KMS-11 (cell line): Measurements from ENCODE around the gene CRYBG1.
"Not testable (repeated sequence)": the region's sequence is repeated elsewhere in the genome, so short reads cannot be mapped to it uniquely, and the experiment has no call there.

Source experiments
- H2AFZ ChIP-seq: fragments of 200-600 bp; sonication (generic); 2 replicates; pipeline ENCODE4 v1.6.1; 2016; ENCODE audit warnings: antibody characterized with exemption, mixed run types, low read depth
- H3K27ac ChIP-seq: fragments of 200-600 bp; sonication (generic); 2 replicates; pipeline ENCODE4 v1.6.1; 2016; ENCODE audit warnings: mild to moderate bottlenecking, mixed run types
- H3K27me3 ChIP-seq: fragments of 200-600 bp; sonication (generic); 2 replicates; pipeline ENCODE4 v1.6.1; 2017; ENCODE audit warnings: mild to moderate bottlenecking, low read depth, mixed run types, moderate library complexity; ENCODE audit not compliant: insufficient read depth
- H3K36me3 ChIP-seq: fragments of 200-600 bp; sonication (generic); 2 replicates; pipeline ENCODE4 v1.6.1; 2017; ENCODE audit warnings: mild to moderate bottlenecking, mixed run types; ENCODE audit not compliant: insufficient read depth
- H3K4me1 ChIP-seq: fragments of 200-600 bp; sonication (generic); 2 replicates; pipeline ENCODE4 v1.6.1; 2016; ENCODE audit warnings: mild to moderate bottlenecking, low read depth, mixed run types; ENCODE audit not compliant: poor library complexity, severe bottlenecking
- H3K4me2 ChIP-seq: fragments of 200-600 bp; sonication (generic); 2 replicates; pipeline ENCODE4 v1.7.0; 2016; ENCODE audit warnings: mild to moderate bottlenecking, mixed run types
- H3K4me3 ChIP-seq: fragments of 200-600 bp; sonication (generic); IDR thresholded peaks from 2 replicates; pipeline ENCODE4 v1.6.1; 2017; ENCODE audit warnings: low read depth, low read length, mixed read lengths; ENCODE audit not compliant: insufficient read depth
- H3K79me2 ChIP-seq: fragments of 200-600 bp; sonication (generic); 2 replicates; pipeline ENCODE4 v1.6.1; 2016; ENCODE audit warnings: low read depth, mixed run types; ENCODE audit not compliant: insufficient read depth
- H3K9ac ChIP-seq: fragments of 200-600 bp; sonication (generic); 2 replicates; pipeline ENCODE4 v1.6.1; 2016; ENCODE audit warnings: mild to moderate bottlenecking, mixed run types
- H4K20me1 ChIP-seq: fragments of 200-600 bp; sonication (generic); 2 replicates; pipeline ENCODE4 v1.6.1; 2016; ENCODE audit warnings: mild to moderate bottlenecking, mixed run types; ENCODE audit not compliant: insufficient read depth
- TF ChIP-seq, protein P1 (sequence below): fragments of 200-600 bp; sonication (generic); conservative IDR thresholded peaks from 2 replicates; pipeline ENCODE4 v1.6.1; 2017; ENCODE audit warnings: low read depth, mild to moderate bottlenecking, antibody characterized with exemption, low read length, moderate library complexity, mixed read lengths

Gene CRYBG1

GRCh38 chr6:106546261-106546690 is 185.8 kb downstream of the CRYBG1 start:
- Histone ChIP-seq H3K4me2 (no peak overlapping the region), H3K4me3 (no peak overlapping the region), H2AFZ (no peak overlapping the region)

DNA sequence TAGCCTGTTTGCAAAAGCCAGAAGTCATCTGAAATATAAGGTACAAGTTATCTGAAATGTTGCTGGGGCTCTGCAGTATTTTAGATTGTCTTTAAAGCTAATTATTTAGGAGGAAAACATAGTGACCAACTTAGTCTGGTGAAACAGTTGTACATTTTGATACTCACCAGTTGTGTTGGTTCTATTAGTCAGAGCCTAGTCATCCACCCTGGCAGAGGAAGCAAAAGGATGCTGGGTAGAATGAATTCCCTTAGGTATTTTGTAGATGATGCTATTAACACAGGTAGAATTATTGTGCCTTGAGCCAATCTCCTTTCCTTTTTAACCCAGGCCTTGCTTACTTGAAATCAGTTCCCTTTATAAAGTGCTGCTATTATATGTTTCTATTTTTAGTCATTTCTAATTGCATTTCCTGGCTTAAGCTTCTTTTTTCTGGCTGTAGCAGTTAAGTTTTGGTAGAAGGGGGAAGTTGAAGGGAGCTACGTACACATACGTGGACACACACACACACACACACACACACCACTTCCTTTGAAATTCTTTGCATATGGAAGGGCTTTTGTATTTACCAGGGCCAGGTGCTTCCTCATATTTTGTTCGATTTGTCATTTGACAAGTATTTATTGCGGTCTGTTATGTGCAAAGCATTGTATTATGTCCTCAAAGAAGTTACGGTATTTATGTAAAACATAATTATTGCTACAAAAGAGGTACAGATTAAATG is 186.3 kb downstream of the CRYBG1 start:
- Histone ChIP-seq H3K4me1 (no peaks in the 10 kb centered on the region), H3K27me3 (no peaks in the 10 kb centered on the region), H3K36me3 (no peaks in the 10 kb centered on the region), H3K27ac (no peak overlapping the region), H2AFZ (no peak overlapping the region), H3K9ac (no peak overlapping the region), H3K79me2 (no peaks in the 10 kb centered on the region), H3K4me3 (no peak overlapping the region), H4K20me1 (no peaks in the 10 kb centered on the region), H3K4me2 (no peak overlapping the region)
- TF ChIP-seq, protein P1, sequence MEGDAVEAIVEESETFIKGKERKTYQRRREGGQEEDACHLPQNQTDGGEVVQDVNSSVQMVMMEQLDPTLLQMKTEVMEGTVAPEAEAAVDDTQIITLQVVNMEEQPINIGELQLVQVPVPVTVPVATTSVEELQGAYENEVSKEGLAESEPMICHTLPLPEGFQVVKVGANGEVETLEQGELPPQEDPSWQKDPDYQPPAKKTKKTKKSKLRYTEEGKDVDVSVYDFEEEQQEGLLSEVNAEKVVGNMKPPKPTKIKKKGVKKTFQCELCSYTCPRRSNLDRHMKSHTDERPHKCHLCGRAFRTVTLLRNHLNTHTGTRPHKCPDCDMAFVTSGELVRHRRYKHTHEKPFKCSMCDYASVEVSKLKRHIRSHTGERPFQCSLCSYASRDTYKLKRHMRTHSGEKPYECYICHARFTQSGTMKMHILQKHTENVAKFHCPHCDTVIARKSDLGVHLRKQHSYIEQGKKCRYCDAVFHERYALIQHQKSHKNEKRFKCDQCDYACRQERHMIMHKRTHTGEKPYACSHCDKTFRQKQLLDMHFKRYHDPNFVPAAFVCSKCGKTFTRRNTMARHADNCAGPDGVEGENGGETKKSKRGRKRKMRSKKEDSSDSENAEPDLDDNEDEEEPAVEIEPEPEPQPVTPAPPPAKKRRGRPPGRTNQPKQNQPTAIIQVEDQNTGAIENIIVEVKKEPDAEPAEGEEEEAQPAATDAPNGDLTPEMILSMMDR = no peak

More at GRCh38 chr6:106546261-106546690, 185.8 kb downstream of the CRYBG1 start:
- TF ChIP-seq, protein P1 = no peak
- H3K36me3 ChIP-seq = no peaks in the 10 kb centered on the region
- no peaks in the 10 kb centered on the region for H3K79me2 ChIP-seq
- H3K27ac ChIP-seq = no peak overlapping the region
- no peak overlapping the region for H3K9ac ChIP-seq
- no peaks in the 10 kb centered on the region for H3K27me3 ChIP-seq
- no peaks in the 10 kb centered on the region for H3K4me1 ChIP-seq
- H4K20me1 ChIP-seq = no peaks in the 10 kb centered on the region

- H4K20me1 ChIP-seq = no peaks in the 10 kb centered on the region
- no peaks in the 10 kb centered on the region for H3K36me3 ChIP-seq
- H2AFZ ChIP-seq = no peak overlapping the region
- no peaks in the 10 kb centered on the region for H3K27me3 ChIP-seq
- no peak overlapping the region for H3K9ac ChIP-seq
- H3K4me3 ChIP-seq = no peak overlapping the region
- no peaks in the 10 kb centered on the region for H3K79me2 ChIP-seq
- no peak overlapping the region for H3K27ac ChIP-seq
- no peaks in the 10 kb centered on the region for H3K4me1 ChIP-seq
- H3K4me2 ChIP-seq = no peak overlapping the region
- TF ChIP-seq, protein P1 = no peak
Observed at GRCh38 chr6:106547601-106548453, 187.3 kb downstream of the CRYBG1 start.

- H3K79me2 ChIP-seq, H3K4me3 ChIP-seq, H4K20me1 ChIP-seq, H3K36me3 ChIP-seq, H3K4me1 ChIP-seq, H3K27me3 ChIP-seq, H2AFZ ChIP-seq, H3K9ac ChIP-seq, H3K4me2 ChIP-seq, H3K27ac ChIP-seq: not testable (repeated sequence)
Observed at GRCh38 chr6:106548926-106549455, 188.5 kb downstream of the CRYBG1 start.
